ENCODE measurements around the gene PAX9.

DNA sequence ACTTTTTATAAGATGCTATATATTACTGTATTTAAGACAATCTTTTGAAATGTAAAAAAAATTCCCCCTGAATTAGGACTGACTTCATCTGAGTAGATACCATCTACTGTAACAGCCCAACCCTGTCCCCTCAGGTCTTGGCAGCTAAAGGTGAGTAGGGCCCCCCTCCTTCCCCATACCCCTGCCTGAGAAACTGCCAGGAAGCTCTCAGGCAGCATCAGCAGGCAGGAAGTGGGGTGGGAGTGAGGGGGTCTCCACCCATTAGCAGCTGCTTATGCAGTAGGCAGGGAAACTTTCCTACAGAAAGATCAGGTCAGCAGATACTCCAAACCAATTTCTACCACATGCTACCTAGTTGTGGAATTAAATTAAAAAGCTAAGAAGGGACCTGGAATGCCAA is 62.5 kb downstream of the PAX9 start:
- TF ChIP-seq, protein P1, sequence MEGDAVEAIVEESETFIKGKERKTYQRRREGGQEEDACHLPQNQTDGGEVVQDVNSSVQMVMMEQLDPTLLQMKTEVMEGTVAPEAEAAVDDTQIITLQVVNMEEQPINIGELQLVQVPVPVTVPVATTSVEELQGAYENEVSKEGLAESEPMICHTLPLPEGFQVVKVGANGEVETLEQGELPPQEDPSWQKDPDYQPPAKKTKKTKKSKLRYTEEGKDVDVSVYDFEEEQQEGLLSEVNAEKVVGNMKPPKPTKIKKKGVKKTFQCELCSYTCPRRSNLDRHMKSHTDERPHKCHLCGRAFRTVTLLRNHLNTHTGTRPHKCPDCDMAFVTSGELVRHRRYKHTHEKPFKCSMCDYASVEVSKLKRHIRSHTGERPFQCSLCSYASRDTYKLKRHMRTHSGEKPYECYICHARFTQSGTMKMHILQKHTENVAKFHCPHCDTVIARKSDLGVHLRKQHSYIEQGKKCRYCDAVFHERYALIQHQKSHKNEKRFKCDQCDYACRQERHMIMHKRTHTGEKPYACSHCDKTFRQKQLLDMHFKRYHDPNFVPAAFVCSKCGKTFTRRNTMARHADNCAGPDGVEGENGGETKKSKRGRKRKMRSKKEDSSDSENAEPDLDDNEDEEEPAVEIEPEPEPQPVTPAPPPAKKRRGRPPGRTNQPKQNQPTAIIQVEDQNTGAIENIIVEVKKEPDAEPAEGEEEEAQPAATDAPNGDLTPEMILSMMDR (IDR thresholded peaks at IDR 0.05): no peak
- no peak for TF ChIP-seq POLR2A (IDR thresholded peaks at IDR 0.05)
